Superior temporal gyrus (tissue), 1 donor: ENCODE measurements around the gene HEXA.

Experiments
- DNase-seq: peaks from one replicate; pipeline ENCODE4 v3.0.0-alpha.2; 2016; ENCODE audit errors: extremely low spot score

Gene HEXA

GRCh38 chr15:72375501-72375845 lies 341 bp downstream of the HEXA start:
- no peak for DNase-seq

GRCh38 chr15:72372361-72372760 lies 3.5 kb downstream of the HEXA start:
- DNase-seq = no peak

GRCh38 chr15:72369964-72370363 lies 5.8 kb downstream of the HEXA start:
- no peak for DNase-seq

GRCh38 chr15:72368899-72369298 lies 6.9 kb downstream of the HEXA start:
- DNase-seq = no peak

- no peak for DNase-seq
These were observed 7.5 kb downstream of the HEXA start for GRCh38 chr15:72368325-72368724.

- DNase-seq = no peak
These were observed 10.0 kb downstream of the HEXA start for GRCh38 chr15:72365844-72366243.

GRCh38 chr15:72361176-72361575 lies 14.6 kb downstream of the HEXA start:
- no peak for DNase-seq

- peak; percentile 61 for DNase-seq
These were observed 17.1 kb downstream of the HEXA start for GRCh38 chr15:72358650-72359171.

GRCh38 chr15:72358121-72358520 lies 17.7 kb downstream of the HEXA start:
- no peak for DNase-seq

- no peak for DNase-seq
These were observed 21.3 kb downstream of the HEXA start for GRCh38 chr15:72354496-72354895.

GRCh38 chr15:72353266-72353665 lies 22.5 kb downstream of the HEXA start:
- no peak for DNase-seq

GRCh38 chr15:72345806-72346205 lies 30.0 kb downstream of the HEXA start:
- DNase-seq = no peak

GRCh38 chr15:72345280-72345679 lies 30.5 kb downstream of the HEXA start:
- no peak for DNase-seq

GRCh38 chr15:72344602-72345001 lies 31.2 kb downstream of the HEXA start:
- no peak for DNase-seq

GRCh38 chr15:72342385-72342784 lies 33.4 kb downstream of the HEXA start:
- DNase-seq = no peak

GRCh38 chr15:72341361-72341760 lies 34.5 kb downstream of the HEXA start:
- DNase-seq = no peak

GRCh38 chr15:72340366-72340765 lies 35.4 kb downstream of the HEXA start:
- DNase-seq = no peak

- DNase-seq = peak; percentile 57
These were observed 36.0 kb downstream of the HEXA start for GRCh38 chr15:72339777-72340177.

- DNase-seq = no peak
These were observed 37.0 kb downstream of the HEXA start for GRCh38 chr15:72338617-72339321.

- no peak for DNase-seq
These were observed 37.7 kb downstream of the HEXA start for GRCh38 chr15:72338148-72338547.

GRCh38 chr15:72334842-72335241 lies 41.0 kb downstream of the HEXA start:
- no peak for DNase-seq

GRCh38 chr15:72331021-72331420 lies 44.8 kb downstream of the HEXA start:
- DNase-seq = no peak

- DNase-seq = no peak
These were observed 52.1 kb downstream of the HEXA start for GRCh38 chr15:72323752-72324151.
